A204.1 (cell line): Measurements from ENCODE around the gene P2RY10.
"Not testable (repeated sequence)": the region's sequence is repeated elsewhere in the genome, so short reads cannot be mapped to it uniquely, and the experiment has no call there.

Experiments
- FAIRE-seq: peaks from 2 replicates; lab custom pipeline; 2012; peaks lifted over from hg19 to GRCh38; lab: Jason Lieb, UNC

P2RY10 gene

GRCh38 chrX:78945186-78945912 lies at the start of gene P2RY10:
TSS of gene P2RY10 (plus strand) at chrX:78945391. CDS start at chrX:78960521, 15,130 bp downstream.
- FAIRE-seq, result no peak

GRCh38 chrX:78922754-78923153 lies 22.4 kb upstream of the P2RY10 start:
- FAIRE-seq, result no peak

- no peak for FAIRE-seq
These were observed 21.8 kb upstream of the P2RY10 start for GRCh38 chrX:78923198-78924015.

DNA sequence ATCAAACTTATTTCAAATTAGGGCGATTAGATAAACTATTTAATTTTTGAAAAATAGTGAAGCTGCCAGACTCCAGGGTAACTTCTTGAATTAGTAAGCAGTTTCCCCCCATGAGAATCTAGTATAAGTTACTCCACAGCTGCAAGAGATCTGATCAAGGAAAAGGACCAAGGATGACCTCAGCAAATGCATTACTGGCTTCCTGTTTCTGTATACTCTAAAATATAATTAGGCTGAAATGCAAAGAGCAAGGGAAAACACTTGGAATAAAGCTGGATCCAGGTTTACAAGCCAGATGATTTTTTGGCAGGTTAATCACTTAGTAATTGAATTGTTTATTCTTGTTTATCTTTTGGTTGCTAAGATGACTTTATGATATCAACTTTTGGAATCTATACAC lies 13.4 kb upstream of the P2RY10 start:
- no peak for FAIRE-seq

DNA sequence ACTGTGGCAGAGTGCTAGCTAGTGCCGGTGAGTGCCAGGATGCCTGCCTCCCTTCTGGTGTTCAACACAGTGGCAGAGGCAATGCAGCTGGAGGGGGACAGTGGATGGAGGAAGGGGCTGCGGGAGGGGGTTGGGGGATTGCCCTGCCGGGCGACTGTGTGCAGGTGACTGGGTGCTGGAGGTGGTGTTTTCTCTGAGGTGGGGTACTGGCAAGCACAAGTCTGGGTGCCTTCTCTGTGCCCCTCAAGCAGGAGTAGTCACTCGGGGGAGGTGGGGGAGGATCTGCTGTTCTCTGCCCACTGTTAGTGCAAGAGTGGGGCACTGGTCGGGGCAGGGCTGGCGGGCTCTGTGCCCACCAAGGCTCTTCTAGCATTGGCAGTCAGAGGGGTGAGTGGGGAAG lies 10.3 kb upstream of the P2RY10 start:
- FAIRE-seq, result no peak

DNA sequence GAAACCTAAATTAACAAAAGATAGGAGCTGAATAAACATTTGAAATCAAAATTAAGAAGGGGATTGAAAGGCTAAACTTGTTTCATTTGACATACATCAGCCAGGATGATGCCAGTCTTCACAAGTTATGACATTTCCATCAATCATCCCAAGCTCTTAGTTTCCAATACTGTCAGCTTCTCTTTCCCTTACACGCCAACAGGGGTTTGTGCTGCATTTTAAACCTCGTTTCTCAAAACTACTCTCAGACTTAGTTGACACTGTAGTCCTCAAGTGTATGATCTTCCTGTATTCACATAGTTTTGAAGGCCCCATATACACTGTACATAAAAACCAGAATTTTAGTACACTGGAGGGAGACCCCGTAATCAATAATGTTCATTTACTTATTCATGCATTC lies 840 bp upstream of the P2RY10 start:
- no peak for FAIRE-seq

GRCh38 chrX:78946178-78946931 lies 1.2 kb downstream of the P2RY10 start:
- FAIRE-seq, result no peak

DNA sequence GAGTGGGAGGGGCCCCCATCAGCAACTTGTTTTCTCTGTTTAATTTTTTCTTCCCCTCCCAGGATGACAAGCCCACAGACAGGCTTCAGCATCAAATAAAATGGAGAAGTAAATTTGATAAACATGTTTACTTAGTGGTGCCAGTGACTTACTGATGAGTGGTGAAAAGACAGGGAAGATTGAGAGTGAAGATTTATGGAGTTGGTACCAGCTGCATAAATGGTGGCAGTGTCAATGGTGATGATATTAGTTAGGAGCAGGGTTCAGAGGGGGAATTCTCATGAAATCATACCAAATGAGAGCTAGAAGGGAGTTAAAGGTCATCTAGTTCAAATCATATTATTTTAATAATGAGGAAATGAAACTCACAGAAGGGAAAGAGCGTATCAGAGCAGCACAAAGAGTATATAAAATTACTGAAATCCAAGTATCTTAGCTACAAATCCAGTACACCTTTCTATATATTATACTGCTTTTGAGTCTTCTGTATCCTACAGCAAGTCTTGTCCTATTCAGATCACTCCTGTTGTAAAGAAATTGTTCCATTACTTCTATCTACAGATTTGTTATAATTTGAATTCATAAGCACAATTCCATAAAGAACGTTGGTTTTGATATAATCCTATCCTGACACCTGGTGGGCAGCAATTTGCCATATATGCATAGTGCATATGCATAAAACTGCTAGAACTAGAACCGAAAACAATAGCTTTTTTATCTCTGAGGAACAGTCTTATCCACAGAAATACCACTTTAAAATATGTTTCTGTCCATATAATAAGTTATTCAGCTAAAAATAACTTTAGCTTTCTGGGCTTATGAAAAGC lies 5.0 kb downstream of the P2RY10 start:
- FAIRE-seq, result no peak

GRCh38 chrX:78957049-78957767 lies 12.0 kb downstream of the P2RY10 start:
- FAIRE-seq, result no peak

DNA sequence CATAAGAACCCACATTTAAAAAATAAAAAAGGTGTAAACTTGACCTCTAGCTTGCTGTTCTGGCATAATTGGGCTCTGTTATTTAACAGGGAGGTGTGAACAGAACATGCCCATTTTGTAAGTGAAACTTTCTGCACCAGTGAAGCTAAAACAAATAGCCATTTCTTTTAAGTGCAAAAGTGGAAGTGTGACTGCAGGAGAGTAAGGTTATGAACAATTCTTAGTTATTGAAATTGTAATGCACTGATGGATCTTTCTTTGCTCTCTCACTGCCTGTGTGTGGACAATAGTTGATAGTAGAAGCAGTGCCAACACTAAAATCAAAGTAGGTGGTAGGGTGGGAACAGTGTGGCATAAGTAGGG lies 12.6 kb downstream of the P2RY10 start:
- FAIRE-seq, result no peak

DNA sequence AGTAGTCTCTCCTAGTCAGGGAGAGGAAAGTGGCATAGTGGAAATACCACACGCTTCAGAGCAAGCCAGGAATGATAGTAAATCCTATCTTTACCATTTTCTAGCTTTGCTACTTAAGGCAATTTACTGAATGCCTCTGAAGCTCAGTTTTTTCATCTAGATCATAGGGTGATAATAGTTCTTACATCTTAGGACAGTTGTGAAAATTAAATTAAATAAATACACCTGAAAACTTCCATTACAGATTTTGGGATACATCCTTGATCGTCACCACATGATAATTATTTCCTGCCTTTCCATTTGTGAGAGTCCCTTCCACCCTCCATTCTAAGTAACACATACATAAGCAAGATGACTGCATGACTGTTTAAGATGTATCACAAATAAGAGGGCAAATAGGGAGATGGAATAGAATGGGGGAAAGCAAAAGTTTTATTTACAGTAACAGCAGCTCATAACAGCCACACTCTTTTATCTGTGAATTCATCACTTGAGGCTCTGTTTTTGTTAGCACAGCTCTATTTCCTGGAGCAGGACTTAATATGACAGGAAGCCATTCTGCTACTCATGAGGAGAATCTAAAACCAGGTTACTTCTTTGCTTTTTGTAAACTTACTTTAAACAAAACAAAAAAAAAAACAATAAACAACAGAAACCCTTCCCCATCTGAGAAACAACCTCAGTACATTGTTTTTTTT lies 13.4 kb downstream of the P2RY10 start:
- no peak for FAIRE-seq

- FAIRE-seq, result no peak
These were observed 15.7 kb downstream of the P2RY10 start for GRCh38 chrX:78960888-78961287.

- FAIRE-seq, result no peak
These were observed 19.4 kb downstream of the P2RY10 start for GRCh38 chrX:78964598-78964997.

DNA sequence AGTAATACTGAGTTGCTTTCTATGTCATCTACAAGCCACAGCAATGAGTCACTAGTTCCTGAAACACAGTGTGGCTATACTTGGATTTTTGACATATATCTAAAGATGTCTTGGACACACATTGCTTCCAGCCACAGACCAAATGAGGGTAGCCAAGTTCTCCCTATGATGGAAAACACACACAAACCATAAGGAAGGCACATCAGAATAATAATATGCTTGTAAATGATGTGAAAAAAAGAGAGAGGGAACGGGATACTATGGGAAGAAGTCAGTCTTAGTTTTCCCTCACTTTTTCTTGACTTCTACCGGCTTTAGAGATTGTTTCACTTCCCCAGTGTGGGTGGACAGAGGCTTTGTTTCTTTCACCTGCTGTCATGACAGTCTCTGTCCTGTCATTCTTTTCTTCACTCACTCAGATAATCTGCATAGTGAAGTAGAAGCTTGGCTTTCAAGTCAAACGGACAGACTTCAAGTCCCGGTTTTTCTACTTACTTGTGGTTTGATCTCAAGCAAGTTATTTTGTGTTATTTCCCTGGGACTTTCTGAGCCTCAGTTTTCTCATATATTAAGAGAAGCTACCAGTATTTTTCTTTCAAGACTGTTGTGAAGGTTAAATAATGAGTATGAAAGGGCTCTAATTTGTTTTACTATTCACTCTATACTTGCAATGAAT lies 34.7 kb downstream of the P2RY10 start:
- FAIRE-seq, result no peak

GRCh38 chrX:78989349-78989748 lies 44.2 kb downstream of the P2RY10 start:
- FAIRE-seq, result no peak

DNA sequence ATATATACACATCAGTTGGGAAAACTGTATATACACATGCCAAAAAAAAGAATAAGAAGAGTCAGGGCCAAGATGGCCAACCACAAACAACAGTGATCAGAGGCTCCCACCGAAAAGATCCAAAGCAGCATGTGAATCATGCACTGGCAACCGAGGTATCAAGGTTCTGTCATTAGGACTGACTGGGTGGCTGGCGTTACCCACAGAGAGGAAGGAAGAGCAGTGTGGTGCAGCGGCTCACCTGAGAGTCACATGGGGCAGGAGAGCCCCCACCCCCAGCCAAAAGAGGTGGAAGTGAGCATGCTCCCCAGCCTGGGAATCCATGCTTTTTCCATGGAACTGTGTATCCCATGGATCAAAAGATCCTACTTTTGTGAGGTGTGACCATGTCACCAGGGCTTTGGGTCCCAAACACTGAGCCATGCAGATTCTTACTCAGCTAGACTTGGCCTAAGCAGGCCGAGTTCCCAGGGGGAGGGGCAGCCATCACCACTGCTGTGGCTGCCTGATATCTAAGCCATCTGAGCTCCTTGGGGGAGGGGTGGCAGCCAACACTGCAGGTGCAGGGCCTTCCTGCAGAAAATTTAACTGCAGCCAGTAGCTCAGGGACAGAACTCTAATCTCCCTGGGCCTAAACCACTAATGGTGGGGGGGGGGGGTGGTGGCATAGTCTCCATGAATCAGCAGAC lies 52.8 kb downstream of the P2RY10 start:
- FAIRE-seq, result no peak

DNA sequence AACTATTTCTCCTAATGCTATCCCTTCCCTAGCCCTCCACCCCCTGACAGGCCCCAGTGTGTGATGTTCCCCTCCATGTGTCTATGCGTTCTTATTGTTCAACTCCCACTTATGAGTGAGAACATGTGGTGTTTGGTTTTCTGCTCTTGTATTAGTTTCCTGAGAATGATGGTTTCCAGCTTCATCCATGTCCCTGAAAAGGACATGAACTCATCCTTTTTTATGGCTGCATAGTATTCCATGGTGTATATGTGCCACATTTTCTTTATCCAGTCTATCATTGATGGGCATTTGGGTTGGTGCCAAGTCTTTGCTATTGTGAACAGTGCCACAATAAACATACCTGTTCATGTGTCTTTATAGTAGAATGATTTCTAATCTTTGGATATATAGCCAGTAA lies 62.3 kb downstream of the P2RY10 start:
- FAIRE-seq, result not testable (repeated sequence)
